MM.1S (cell line): ENCODE data around the gene FIGN.

Experiments
- CTCF ChIP-seq: fragments of 300-600 bp; sonication (generic); IDR thresholded peaks from 2 replicates; pipeline ENCODE4 v1.5.1; 2016; ENCODE audit warnings: antibody characterized with exemption, low read length, mixed read lengths
- EZH2phosphoT487 ChIP-seq: fragments of 300-600 bp; sonication (generic); IDR thresholded peaks from 2 replicates; pipeline ENCODE4 v1.6.1; 2018; ENCODE audit warnings: antibody characterized with exemption, low read length

- no peak for TF ChIP-seq CTCF
- no peak for TF ChIP-seq EZH2phosphoT487
These were observed 172.5 kb downstream of the FIGN start for GRCh38 chr2:163563336-163563735.
